ENCODE results near the gene ZNF280C.

DNA sequence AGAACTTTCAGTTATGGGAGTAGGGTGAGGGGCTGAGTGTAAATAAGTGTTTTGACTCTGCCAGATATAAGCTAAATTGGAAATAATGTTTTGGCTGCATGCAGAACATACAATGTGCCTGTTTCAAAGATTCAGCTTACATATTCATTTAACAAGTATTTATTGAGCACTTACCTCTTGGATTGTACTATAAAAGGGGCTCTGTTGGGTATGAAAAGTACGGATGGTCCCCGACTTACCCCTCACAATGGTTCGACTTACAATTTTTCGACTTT is 102.3 kb downstream of the ZNF280C start:
- TF ChIP-seq CTCF (conservative IDR thresholded peaks at IDR 0.05; ENCODE audit: low read length) (no peak), EZH2phosphoT487 (IDR thresholded peaks at IDR 0.05; ENCODE audit: borderline replicate concordance, low read depth, low read length) (no peak)

All from OCI-LY7 (cell line).